ENCODE results near the gene YIF1B. TPM values are rescaled to one million over a fixed set of nuclear protein-coding genes. Genes with fewer than 3 reads are reported as not detected.

The YIF1B gene
- total and polyA plus RNA-seq, 9 of the 15 experiments (the other 6 are each of a cell fraction or from before 2014, with no cell fraction given) = 8.5 to 586 (median 323) TPM

GRCh38 chr19:38317104-38317612 lies 1.4 kb upstream of the YIF1B start (continued):
- TF ChIP-seq MGA (IDR thresholded peaks at IDR 0.05) = no peak; the same call in 1 of the 2 replicates
- TF ChIP-seq SRF (CRISPR knock-in tag; IDR thresholded peaks at IDR 0.05) = peak in 1 of 2 experiments; percentile 72; a peak in 2 of 4 replicates
- no peak for TF ChIP-seq ZNF75A (CRISPR knock-in tag; IDR thresholded peaks at IDR 0.05)
- peak; percentile 98 for TF ChIP-seq RNF2 (IDR thresholded peaks at IDR 0.05)
- no peak for TF ChIP-seq ZNF143 (CRISPR knock-in tag; IDR thresholded peaks at IDR 0.05)
- TF ChIP-seq ZNF655 (CRISPR knock-in tag; IDR thresholded peaks at IDR 0.05) = no peak

All from K562 (cell line).